ENCODE results near the gene RARA.
"Not testable (repeated sequence)": the region's sequence is repeated elsewhere in the genome, so short reads cannot be mapped to it uniquely, and the experiment has no call there.

RARA gene

DNA sequence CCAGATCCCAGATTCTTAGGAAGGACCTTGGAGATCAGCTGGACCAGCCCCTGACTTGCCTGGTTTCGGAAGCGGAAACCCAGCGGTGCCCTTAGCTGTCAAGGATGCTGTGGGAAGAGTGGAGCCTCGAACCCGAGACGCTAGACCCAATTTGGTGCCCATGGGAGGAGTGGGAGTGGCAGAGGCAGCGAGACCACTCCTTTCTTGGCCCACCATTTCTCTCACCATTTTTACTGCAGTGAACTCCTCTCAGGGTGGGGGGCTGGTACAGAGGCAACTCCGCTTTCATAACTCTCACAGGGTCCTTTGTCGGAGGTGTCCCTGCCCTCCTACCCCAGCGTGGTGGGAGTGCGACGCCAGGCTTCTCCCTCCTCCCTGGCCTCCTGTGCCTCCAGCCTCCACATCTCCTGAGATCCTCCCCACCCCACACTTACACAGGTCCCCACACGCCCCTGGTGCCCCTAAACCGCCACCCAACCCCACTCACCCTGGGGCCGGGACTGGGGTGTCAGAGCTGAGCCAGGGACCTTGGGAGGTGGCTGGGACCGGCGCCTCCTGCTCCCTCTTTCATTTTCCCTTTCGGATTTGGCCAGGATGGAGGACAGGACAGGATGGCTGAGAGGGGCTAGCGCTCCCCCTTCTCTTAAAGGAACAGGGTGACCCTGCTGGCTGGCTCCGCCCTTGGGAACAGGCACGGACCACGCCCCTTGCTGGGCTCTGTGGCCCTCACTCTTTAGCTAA, 55.3 kb downstream of the RARA start, which contains the start of gene GJD3:
Gene GJD3, minus strand, starts transcription at position 617 of the 741 bp plus-strand sequence. CDS start 922 bp downstream, outside the sequence.
- H3K4me3 ChIP-seq (ENCODE audit: low read depth in 1 of 5, low read length in 5 of 5) = peak within 1 kb of the TSS; percentile 40 to 75 (median 72)
- no peaks in the 10 kb centered on the region for H3K9me3 ChIP-seq (ENCODE audit: control insufficient read depth in 5 of 5, low read length in 5 of 5)
- no peaks in the 10 kb centered on the region for H3K36me3 ChIP-seq (ENCODE audit: control insufficient read depth in 5 of 5, insufficient read depth in 5 of 5, low read length in 5 of 5)
- H3K27ac ChIP-seq (ENCODE audit: low read depth, low read length) = no peak within 1 kb of the TSS
- H3K9ac ChIP-seq (ENCODE audit: low read length in 5 of 5) = peak within 1 kb of the TSS in 2 of 5 donors; percentile 30 to 56
- H3K4me1 ChIP-seq (ENCODE audit: control insufficient read depth in 5 of 5, insufficient read depth in 5 of 5, low read length in 5 of 5) = peaks cover 0 to 26% (median 15%) of the 10 kb centered on the region in 5 donors
- H3K27me3 ChIP-seq (ENCODE audit: control insufficient read depth in 5 of 5, insufficient read depth in 4 of 5, low read length in 5 of 5) = peaks cover 0 to 16% (median 12%) of the 10 kb centered on the region in 5 donors

- H3K27ac ChIP-seq (ENCODE audit: low read depth, low read length) = no peak overlapping the region
- H3K4me3 ChIP-seq (ENCODE audit: low read depth in 1 of 5, low read length in 5 of 5) = no peak overlapping the region
- no peaks in the 10 kb centered on the region for H3K9me3 ChIP-seq (ENCODE audit: control insufficient read depth in 5 of 5, low read length in 5 of 5)
- H3K27me3 ChIP-seq (ENCODE audit: control insufficient read depth in 5 of 5, insufficient read depth in 4 of 5, low read length in 5 of 5) = peaks cover 0 to 16% (median 12%) of the 10 kb centered on the region in 5 donors
- H3K36me3 ChIP-seq (ENCODE audit: control insufficient read depth in 5 of 5, insufficient read depth in 5 of 5, low read length in 5 of 5) = no peaks in the 10 kb centered on the region
- H3K4me1 ChIP-seq (ENCODE audit: control insufficient read depth in 5 of 5, insufficient read depth in 5 of 5, low read length in 5 of 5) = peaks cover 0 to 26% (median 15%) of the 10 kb centered on the region in 5 donors
- no peak overlapping the region for H3K9ac ChIP-seq (ENCODE audit: low read length in 5 of 5)
Measured at GRCh38 chr17:40364906-40365305, 55.9 kb downstream of the RARA start.

- Histone ChIP-seq H3K36me3 (ENCODE audit: control insufficient read depth in 5 of 5, insufficient read depth in 5 of 5, low read length in 5 of 5) (no peaks in the 10 kb centered on the region), H3K27me3 (ENCODE audit: control insufficient read depth in 5 of 5, insufficient read depth in 4 of 5, low read length in 5 of 5) (peaks cover 0 to 16% (median 12%) of the 10 kb centered on the region in 5 donors), H3K27ac (ENCODE audit: low read depth, low read length) (no peak overlapping the region), H3K9me3 (ENCODE audit: control insufficient read depth in 5 of 5, low read length in 5 of 5) (no peaks in the 10 kb centered on the region), H3K4me3 (ENCODE audit: low read depth in 1 of 5, low read length in 5 of 5) (no peak overlapping the region), H3K4me1 (ENCODE audit: control insufficient read depth in 5 of 5, insufficient read depth in 5 of 5, low read length in 5 of 5) (peaks cover 0 to 26% (median 15%) of the 10 kb centered on the region in 5 donors), H3K9ac (ENCODE audit: low read length in 5 of 5) (no peak overlapping the region)
Measured at GRCh38 chr17:40366076-40366860, 57.3 kb downstream of the RARA start.

- no peaks in the 10 kb centered on the region for H3K36me3 ChIP-seq (ENCODE audit: control insufficient read depth in 5 of 5, insufficient read depth in 5 of 5, low read length in 5 of 5)
- no peaks in the 10 kb centered on the region for H3K9me3 ChIP-seq (ENCODE audit: control insufficient read depth in 5 of 5, low read length in 5 of 5)
- H3K4me1 ChIP-seq (ENCODE audit: control insufficient read depth in 5 of 5, insufficient read depth in 5 of 5, low read length in 5 of 5) = peaks cover 0 to 25% (median 15%) of the 10 kb centered on the region in 5 donors
- H3K9ac ChIP-seq (ENCODE audit: low read length in 5 of 5) = no peak overlapping the region
- peaks cover 0 to 14% (median 12%) of the 10 kb centered on the region in 5 donors for H3K27me3 ChIP-seq (ENCODE audit: control insufficient read depth in 5 of 5, insufficient read depth in 4 of 5, low read length in 5 of 5)
- no peak overlapping the region for H3K27ac ChIP-seq (ENCODE audit: low read depth, low read length)
- no peak overlapping the region for H3K4me3 ChIP-seq (ENCODE audit: low read depth in 1 of 5, low read length in 5 of 5)
Measured at GRCh38 chr17:40366861-40367518, 58.0 kb downstream of the RARA start.

- not testable (repeated sequence) for H3K9ac ChIP-seq (ENCODE audit: low read length in 5 of 5)
Measured at GRCh38 chr17:40367728-40368127, 58.7 kb downstream of the RARA start.

GRCh38 chr17:40369923-40370322, 60.9 kb downstream of the RARA start:
- Histone ChIP-seq H3K27ac (ENCODE audit: low read depth, low read length) (no peak overlapping the region), H3K4me1 (ENCODE audit: control insufficient read depth in 5 of 5, insufficient read depth in 5 of 5, low read length in 5 of 5) (no peaks in the 10 kb centered on the region), H3K36me3 (ENCODE audit: control insufficient read depth in 5 of 5, insufficient read depth in 5 of 5, low read length in 5 of 5) (no peaks in the 10 kb centered on the region), H3K9ac (ENCODE audit: low read length in 5 of 5) (no peak overlapping the region), H3K9me3 (ENCODE audit: control insufficient read depth in 5 of 5, low read length in 5 of 5) (no peaks in the 10 kb centered on the region), H3K27me3 (ENCODE audit: control insufficient read depth in 5 of 5, insufficient read depth in 4 of 5, low read length in 5 of 5) (peaks cover 0 to 9% (median 5%) of the 10 kb centered on the region in 5 donors), H3K4me3 (ENCODE audit: low read depth in 1 of 5, low read length in 5 of 5) (no peak overlapping the region)

More at GRCh38 chr17:40367728-40368127, 58.7 kb downstream of the RARA start:
- H3K4me1 ChIP-seq (ENCODE audit: control insufficient read depth in 5 of 5, insufficient read depth in 5 of 5, low read length in 5 of 5) = peaks cover 0 to 18% (median 15%) of the 10 kb centered on the region in 5 donors
- H3K9me3 ChIP-seq (ENCODE audit: control insufficient read depth in 5 of 5, low read length in 5 of 5); H3K36me3 ChIP-seq (ENCODE audit: control insufficient read depth in 5 of 5, insufficient read depth in 5 of 5, low read length in 5 of 5); H3K4me3 ChIP-seq (ENCODE audit: low read depth in 1 of 5, low read length in 5 of 5); H3K27ac ChIP-seq (ENCODE audit: low read depth, low read length): not testable (repeated sequence)
- H3K27me3 ChIP-seq (ENCODE audit: control insufficient read depth in 5 of 5, insufficient read depth in 4 of 5, low read length in 5 of 5) = peaks cover 0 to 12% (median 5%) of the 10 kb centered on the region in 5 donors

- Histone ChIP-seq H3K9ac (ENCODE audit: low read length in 5 of 5) (no peak overlapping the region), H3K36me3 (ENCODE audit: control insufficient read depth in 5 of 5, insufficient read depth in 5 of 5, low read length in 5 of 5) (no peaks in the 10 kb centered on the region), H3K4me3 (ENCODE audit: low read depth in 1 of 5, low read length in 5 of 5) (no peak overlapping the region), H3K9me3 (ENCODE audit: control insufficient read depth in 5 of 5, low read length in 5 of 5) (no peaks in the 10 kb centered on the region), H3K27ac (ENCODE audit: low read depth, low read length) (no peak overlapping the region), H3K4me1 (ENCODE audit: control insufficient read depth in 5 of 5, insufficient read depth in 5 of 5, low read length in 5 of 5) (no peaks in the 10 kb centered on the region), H3K27me3 (ENCODE audit: control insufficient read depth in 5 of 5, insufficient read depth in 4 of 5, low read length in 5 of 5) (peaks cover 0 to 10% (median 2%) of the 10 kb centered on the region in 5 donors)
Measured at GRCh38 chr17:40371261-40371929, 62.4 kb downstream of the RARA start.

DNA sequence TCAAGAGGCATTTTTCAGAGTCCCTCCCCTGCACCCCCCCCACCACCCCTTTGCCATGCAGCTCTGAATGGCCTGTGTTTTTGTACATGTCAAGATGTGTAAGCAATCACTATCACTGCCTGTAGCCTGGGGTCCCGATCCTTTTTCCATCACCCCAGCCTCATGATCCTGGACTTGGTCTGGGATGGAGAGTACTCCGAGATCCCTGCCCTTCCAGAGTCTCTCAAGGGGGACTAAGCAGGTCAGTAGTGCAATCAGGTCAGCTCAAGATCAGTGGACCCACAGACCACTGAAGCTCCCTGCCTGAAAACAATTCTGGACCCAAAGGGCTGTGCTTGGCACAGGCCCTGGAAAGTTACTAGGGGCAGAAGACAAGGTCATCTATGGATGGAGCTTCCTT, 63.1 kb downstream of the RARA start:
- Histone ChIP-seq H3K4me1 (ENCODE audit: control insufficient read depth in 5 of 5, insufficient read depth in 5 of 5, low read length in 5 of 5) (no peaks in the 10 kb centered on the region), H3K36me3 (ENCODE audit: control insufficient read depth in 5 of 5, insufficient read depth in 5 of 5, low read length in 5 of 5) (no peaks in the 10 kb centered on the region), H3K27ac (ENCODE audit: low read depth, low read length) (no peak overlapping the region), H3K9me3 (ENCODE audit: control insufficient read depth in 5 of 5, low read length in 5 of 5) (no peaks in the 10 kb centered on the region), H3K9ac (ENCODE audit: low read length in 5 of 5) (no peak overlapping the region), H3K27me3 (ENCODE audit: control insufficient read depth in 5 of 5, insufficient read depth in 4 of 5, low read length in 5 of 5) (peaks cover 0 to 7% (median 0%) of the 10 kb centered on the region in 5 donors), H3K4me3 (ENCODE audit: low read depth in 1 of 5, low read length in 5 of 5) (no peak overlapping the region)

DNA sequence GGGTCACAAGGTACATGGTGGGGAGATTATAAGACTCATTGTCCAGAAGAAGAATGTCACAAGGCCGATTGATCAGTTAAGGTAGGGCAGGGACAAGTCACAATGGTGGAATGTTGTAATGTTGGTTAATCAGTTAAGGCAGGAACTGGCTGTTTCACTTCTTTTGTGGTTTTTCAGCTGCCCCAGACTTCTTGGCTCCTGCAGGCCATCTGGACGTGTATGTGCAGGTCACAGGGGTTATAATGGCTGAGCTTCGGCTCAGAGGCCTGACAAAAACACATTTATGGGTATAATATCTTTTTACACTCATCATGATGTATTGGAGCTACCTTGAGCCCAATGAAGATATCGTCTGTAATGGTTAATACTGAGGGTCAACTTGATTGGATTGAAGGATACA, 63.7 kb downstream of the RARA start:
- not testable (repeated sequence) for H3K4me1 ChIP-seq (ENCODE audit: control insufficient read depth in 5 of 5, insufficient read depth in 5 of 5, low read length in 5 of 5); H3K27me3 ChIP-seq (ENCODE audit: control insufficient read depth in 5 of 5, insufficient read depth in 4 of 5, low read length in 5 of 5); H3K9ac ChIP-seq (ENCODE audit: low read length in 5 of 5); H3K27ac ChIP-seq (ENCODE audit: low read depth, low read length); H3K36me3 ChIP-seq (ENCODE audit: control insufficient read depth in 5 of 5, insufficient read depth in 5 of 5, low read length in 5 of 5); H3K9me3 ChIP-seq (ENCODE audit: control insufficient read depth in 5 of 5, low read length in 5 of 5); H3K4me3 ChIP-seq (ENCODE audit: low read depth in 1 of 5, low read length in 5 of 5)
